ENCODE measurements around the gene CEACAM19.

DNA sequence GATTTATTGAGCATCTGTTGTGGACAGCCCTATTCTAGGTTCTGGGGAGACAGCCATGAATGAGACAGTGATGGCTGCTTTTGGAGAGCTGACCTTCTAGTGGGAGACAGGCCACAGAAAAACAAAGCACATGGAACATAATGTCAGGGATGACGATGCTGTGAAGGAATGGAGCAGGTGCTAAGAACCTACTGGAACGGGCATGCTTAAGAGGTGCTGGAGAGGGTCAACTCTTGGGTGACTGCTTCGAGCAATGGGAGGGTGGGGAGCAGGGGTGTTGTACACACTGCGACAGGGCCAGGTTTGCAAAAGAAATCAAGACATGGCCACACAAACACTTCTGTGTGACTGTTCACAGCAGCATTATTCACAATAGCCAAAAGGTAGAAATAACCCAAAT lies 15.6 kb downstream of the CEACAM19 start:
- TF ChIP-seq CTCF (conservative IDR thresholded peaks at IDR 0.05) (no peak), EZH2 (IDR thresholded peaks at IDR 0.05; ENCODE audit: low read depth) (no peak)
